Activated CD4-positive, alpha-beta T cell treated with anti-CD3 and anti-CD28 coated beads, Interleukin-2, amount 50 U/mL, for 24 hours (primary cell): ENCODE results near the gene DLG2.

Source experiments
- DNase-seq, 2 donors: peaks; one replicate each; pipeline ENCODE4 v3.0.0-alpha.2; 2020; ENCODE audit warnings: low read depth in 1 of 2, low spot score in 1 of 2

Gene DLG2

DNA sequence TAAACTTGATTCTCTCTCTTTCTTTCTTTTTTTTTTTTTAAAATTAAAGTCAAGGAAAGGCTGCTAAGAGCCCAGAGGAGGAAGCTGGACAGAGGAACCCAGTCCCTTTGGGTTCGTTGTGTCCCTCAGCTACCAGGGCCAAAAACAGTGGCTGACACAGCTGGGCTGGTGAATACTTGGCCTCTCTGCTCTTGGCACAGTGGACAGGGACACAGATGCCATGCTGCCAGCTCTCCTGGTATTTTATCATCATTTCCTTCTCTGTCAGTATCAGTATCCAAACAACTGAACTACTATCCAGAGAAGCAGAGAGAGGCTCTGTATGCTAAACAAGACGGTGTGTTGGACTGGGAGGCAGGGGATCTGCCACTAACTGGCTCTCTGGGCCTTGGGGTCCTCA lies 2217.3 kb downstream of the DLG2 start:
- DNase-seq, result no peak

DNA sequence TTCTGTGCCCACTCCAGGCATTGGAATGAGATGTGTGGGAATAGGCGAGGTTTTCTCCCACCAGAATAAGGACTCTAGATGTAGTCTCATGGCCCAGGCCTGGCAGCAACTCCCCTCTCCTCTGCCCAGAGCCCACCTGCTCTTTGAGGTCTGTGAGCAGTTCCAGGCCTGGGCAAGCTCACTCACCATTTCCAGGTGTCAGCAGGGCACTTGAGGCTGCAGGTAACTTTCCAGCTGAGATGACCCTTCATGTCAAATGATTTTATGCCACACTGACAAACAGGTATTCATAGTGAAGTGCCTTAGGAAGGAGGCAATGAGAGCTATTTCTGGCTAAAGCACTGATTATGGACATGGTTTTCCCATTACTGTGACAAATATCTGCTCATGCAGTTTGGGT lies 2217.7 kb downstream of the DLG2 start:
- DNase-seq, result no peak

DNA sequence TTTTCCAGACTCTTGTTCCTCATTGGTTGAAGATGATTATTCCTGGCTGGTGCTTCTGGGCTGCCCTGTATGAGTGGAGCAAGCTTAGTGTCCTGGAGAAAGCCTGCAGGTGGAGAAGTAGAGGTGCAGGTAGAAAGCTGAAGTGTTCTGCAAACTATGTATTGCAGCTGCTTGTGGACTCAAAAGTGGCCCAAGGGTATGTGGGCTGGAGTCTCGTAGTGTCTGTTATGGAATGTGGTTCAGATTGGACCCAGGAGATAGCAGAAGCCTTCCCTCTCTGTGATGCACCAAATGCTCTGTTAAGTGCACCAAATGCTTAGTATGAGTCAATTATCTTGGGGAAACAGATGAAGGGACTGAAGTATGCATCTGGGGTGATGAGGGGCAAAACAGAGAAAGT lies 2218.2 kb downstream of the DLG2 start:
- no peak for DNase-seq
